ENCODE data around the gene KRT76. TPM values are rescaled to one million over a fixed set of nuclear protein-coding genes. Genes with fewer than 3 reads are reported as not detected.
"Not testable (repeated sequence)": the region's sequence is repeated elsewhere in the genome, so short reads cannot be mapped to it uniquely, and the experiment has no call there.

Gene KRT76
- total RNA-seq, 1 donor: not detected

DNA sequence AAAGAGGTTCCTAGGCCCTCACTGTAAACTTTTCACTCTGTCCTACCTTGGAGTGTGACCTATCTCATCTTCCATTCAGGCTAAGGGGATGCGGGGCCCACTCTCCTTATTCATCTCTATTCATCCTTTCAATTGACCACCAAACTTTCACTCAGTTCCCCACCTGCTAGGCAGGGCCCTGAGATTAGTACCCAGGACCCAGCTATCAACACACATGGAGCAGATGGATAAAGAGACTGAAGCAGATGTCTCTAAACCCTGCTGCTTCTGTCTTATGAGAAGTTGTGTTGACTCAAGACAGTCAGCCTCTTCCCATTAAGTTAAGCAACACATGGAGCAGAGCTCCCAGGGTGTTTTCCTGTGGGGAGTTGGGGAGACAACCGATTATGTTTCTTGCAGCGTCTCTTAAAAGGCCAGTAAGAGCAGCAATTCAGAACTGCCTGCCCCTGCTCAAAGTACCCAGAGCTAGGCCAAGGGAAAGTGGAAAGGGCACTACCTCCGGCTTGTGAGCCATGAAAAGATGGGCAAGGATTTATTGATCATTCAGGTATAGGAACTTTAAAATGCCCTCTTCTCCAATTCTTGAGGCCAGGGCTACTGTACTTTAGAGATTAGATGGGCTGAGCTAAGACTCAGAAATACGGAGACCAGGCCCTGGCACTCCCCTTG is 10.7 kb downstream of the KRT76 start:
- TF ChIP-seq, protein P1, sequence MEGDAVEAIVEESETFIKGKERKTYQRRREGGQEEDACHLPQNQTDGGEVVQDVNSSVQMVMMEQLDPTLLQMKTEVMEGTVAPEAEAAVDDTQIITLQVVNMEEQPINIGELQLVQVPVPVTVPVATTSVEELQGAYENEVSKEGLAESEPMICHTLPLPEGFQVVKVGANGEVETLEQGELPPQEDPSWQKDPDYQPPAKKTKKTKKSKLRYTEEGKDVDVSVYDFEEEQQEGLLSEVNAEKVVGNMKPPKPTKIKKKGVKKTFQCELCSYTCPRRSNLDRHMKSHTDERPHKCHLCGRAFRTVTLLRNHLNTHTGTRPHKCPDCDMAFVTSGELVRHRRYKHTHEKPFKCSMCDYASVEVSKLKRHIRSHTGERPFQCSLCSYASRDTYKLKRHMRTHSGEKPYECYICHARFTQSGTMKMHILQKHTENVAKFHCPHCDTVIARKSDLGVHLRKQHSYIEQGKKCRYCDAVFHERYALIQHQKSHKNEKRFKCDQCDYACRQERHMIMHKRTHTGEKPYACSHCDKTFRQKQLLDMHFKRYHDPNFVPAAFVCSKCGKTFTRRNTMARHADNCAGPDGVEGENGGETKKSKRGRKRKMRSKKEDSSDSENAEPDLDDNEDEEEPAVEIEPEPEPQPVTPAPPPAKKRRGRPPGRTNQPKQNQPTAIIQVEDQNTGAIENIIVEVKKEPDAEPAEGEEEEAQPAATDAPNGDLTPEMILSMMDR (IDR thresholded peaks at IDR 0.05; ENCODE audit: insufficient read depth, low read length): no peak
- DNase-seq (ENCODE audit: low read depth): no peak
- no peak overlapping the region for H3K4me3 ChIP-seq (ENCODE audit: low read depth, low read length)

DNA sequence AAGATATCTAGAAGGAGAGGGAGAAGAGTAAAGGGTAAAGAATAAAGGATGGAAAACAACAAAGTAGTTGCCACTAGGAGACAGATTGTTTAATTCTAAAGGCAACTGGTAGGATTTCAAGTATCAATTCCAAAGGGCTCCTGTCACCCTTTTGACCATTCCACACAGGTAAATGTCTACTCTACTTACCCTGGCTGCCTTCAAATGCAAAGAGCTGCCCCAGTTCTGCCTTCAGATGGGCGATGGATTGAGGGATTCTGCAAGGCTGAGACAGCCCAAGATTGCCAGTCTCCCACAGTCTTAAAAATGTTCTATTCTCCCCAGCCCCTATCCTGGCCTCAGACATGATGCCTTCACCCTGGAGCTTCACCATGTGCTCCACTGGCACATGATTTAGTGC is 11.4 kb downstream of the KRT76 start:
- no peak overlapping the region for H3K4me3 ChIP-seq (ENCODE audit: low read depth, low read length)
- TF ChIP-seq, protein P1 (IDR thresholded peaks at IDR 0.05; ENCODE audit: insufficient read depth, low read length): no peak
- no peak for DNase-seq (ENCODE audit: low read depth)

DNA sequence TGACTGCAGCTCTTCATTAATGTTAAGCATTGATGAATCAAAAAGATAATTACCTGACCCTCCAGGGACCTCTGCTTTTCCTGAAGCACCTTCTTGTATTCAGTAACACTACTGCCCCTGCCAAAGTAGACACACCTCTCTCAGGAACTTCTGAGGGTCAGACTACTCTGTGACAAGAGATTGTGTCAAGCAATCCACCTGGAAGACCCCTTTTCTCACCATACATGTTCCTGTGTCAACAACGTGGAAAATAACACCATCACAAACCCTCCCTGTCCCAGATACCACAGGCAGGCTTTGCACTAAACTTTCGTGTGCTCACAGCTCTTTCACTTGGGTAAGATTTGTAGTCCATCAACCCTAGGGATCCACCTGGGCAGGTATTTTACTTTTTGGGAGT is 13.2 kb downstream of the KRT76 start:
- TF ChIP-seq, protein P1 (IDR thresholded peaks at IDR 0.05; ENCODE audit: insufficient read depth, low read length): no peak
- no peak overlapping the region for H3K4me3 ChIP-seq (ENCODE audit: low read depth, low read length)
- no peak for DNase-seq (ENCODE audit: low read depth)

DNA sequence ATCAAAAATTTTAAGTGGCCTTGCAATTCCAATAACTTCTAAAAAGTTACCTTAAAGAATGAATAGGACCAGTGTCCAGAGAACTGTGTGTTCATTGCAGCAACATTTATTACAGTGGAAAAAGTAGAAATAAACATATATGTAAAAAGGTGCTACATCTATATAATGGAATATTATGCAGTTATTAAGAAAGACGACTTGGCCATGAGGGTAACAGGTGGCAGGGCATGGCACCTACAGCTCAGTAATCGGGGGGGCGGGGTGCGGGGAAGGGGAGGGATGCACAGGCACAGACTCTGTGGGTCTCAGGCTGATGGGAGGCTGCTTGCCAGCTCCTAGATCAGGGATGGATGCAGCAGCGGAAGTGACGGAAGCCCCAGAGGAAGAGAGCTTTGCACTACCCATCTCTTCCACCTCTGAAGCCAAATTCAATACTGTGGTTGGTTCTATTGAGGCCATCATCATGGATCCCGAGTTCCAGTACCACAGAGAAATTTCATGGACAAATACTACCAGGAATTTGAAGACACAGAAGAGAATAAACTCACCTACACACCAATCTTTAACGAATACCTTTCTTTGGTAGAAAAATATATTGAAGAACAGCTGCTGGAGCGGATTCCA is 14.0 kb downstream of the KRT76 start:
- TF ChIP-seq, protein P1 (IDR thresholded peaks at IDR 0.05; ENCODE audit: insufficient read depth, low read length): no peak
- H3K4me3 ChIP-seq (ENCODE audit: low read depth, low read length): no peak overlapping the region
- DNase-seq (ENCODE audit: low read depth): no peak

DNA sequence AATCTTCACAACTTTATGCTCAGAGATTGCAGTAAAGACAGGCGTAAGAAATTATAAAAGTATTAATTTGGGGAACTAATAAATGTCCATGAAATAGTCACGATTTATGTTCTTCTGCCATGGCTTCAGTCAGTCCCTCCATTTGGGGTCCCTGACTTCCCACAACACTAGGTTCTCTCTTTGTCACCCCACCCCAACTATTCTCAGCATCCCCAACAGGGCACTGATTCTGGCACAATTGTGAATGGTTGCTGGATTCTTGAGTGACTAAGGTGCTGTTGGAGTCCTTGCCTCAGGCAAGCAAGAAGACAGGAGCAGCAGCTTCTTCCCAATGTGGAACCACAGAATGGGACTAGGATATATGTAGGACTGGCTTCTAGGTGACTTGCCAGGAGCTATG is 15.3 kb downstream of the KRT76 start:
- no peak overlapping the region for H3K4me3 ChIP-seq (ENCODE audit: low read depth, low read length)
- DNase-seq (ENCODE audit: low read depth): no peak
- TF ChIP-seq, protein P1 (IDR thresholded peaks at IDR 0.05; ENCODE audit: insufficient read depth, low read length): no peak

DNA sequence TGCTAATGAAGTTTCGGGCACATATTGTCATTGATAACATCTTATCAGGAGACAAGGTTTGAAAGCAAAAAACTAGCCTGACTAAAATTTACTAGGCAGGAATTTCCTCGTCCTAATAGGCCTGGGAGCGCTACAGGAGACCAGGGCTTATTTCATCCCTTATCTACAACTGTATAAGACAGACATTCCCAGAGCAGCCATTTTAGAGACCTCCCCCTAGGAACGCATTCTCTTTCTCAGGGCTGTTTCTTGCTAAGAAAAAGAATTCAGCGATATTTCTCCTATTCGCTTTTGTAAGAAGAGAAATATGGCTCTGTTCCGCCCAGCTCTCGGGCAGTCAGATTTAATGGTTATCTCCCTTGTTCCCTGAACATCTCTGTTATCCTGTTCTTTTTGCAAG is 15.9 kb downstream of the KRT76 start:
- not testable (repeated sequence) for H3K4me3 ChIP-seq (ENCODE audit: low read depth, low read length); DNase-seq (ENCODE audit: low read depth)

DNA sequence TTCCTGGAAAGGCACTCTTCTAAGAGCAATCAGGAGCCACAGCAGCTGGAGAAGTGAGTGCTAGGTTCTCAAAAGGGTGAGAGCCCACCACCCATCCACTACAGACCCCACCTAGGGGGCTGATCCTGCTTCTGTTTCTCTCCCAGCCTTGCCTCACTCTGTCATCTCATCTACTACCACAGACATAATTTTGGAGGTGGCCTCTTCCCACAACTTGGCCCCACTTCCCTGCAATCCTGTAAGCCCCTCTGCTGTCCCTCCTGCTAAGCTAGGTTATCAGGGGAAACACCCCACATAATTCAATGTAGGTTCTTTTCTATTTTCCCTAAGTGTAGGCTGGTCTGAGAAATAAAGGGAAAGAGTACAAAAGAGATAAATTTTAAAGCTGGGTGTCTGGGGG is 16.5 kb downstream of the KRT76 start:
- DNase-seq (ENCODE audit: low read depth): no peak
- no peak overlapping the region for H3K4me3 ChIP-seq (ENCODE audit: low read depth, low read length)
- TF ChIP-seq, protein P1 (IDR thresholded peaks at IDR 0.05; ENCODE audit: insufficient read depth, low read length): no peak
